Mucosa of gallbladder (tissue), 1 donor: Measurements from ENCODE around the gene CD244. TPM values are rescaled to one million over a fixed set of nuclear protein-coding genes. Genes with fewer than 3 reads are reported as not detected.

Source experiments
- DNase-seq: peaks from one replicate; pipeline ENCODE4 v3.0.0-alpha.2; 2020; ENCODE audit warnings: low spot score
- total RNA-seq: library from RNA; stranded (reverse); gene quantifications from one replicate; pipeline ENCODE4 v1.2.1, GENCODE V29; 2021
- donor health status: DM: no; HTN: no; CAD: no.

The CD244 gene
- total RNA-seq, 1 donor from 2014 or later: 1.5 TPM

GRCh38 chr1:160846281-160846680 lies 16.4 kb downstream of the CD244 start:
- no peak for DNase-seq

GRCh38 chr1:160844447-160845232 lies 18.0 kb downstream of the CD244 start:
- no peak for DNase-seq

GRCh38 chr1:160841079-160841478 lies 21.6 kb downstream of the CD244 start:
- DNase-seq: no peak

- no peak for DNase-seq
Measured at GRCh38 chr1:160839746-160840145, 22.9 kb downstream of the CD244 start.

- no peak for DNase-seq
Measured at GRCh38 chr1:160838888-160839287, 23.8 kb downstream of the CD244 start.

GRCh38 chr1:160837558-160838205 lies 25.0 kb downstream of the CD244 start:
- DNase-seq: peak; percentile 56

GRCh38 chr1:160836981-160837557 lies 25.6 kb downstream of the CD244 start:
- no peak for DNase-seq

GRCh38 chr1:160836561-160836960 lies 26.1 kb downstream of the CD244 start:
- DNase-seq: no peak

GRCh38 chr1:160835751-160836150 lies 26.9 kb downstream of the CD244 start:
- no peak for DNase-seq

GRCh38 chr1:160834945-160835565 lies 27.6 kb downstream of the CD244 start:
- no peak for DNase-seq

GRCh38 chr1:160830321-160831153 lies 32.1 kb downstream of the CD244 start:
- peak; percentile 51 for DNase-seq

GRCh38 chr1:160829766-160830165 lies 32.9 kb downstream of the CD244 start:
- DNase-seq: no peak

GRCh38 chr1:160827418-160827817 lies 35.3 kb downstream of the CD244 start:
- DNase-seq: no peak

- DNase-seq: no peak
Measured at GRCh38 chr1:160826546-160826945, 36.1 kb downstream of the CD244 start.

- no peak for DNase-seq
Measured at GRCh38 chr1:160823296-160823695, 39.4 kb downstream of the CD244 start.

- DNase-seq: no peak
Measured at GRCh38 chr1:160821627-160822026, 41.1 kb downstream of the CD244 start.

- DNase-seq: no peak
Measured at GRCh38 chr1:160819186-160819585, 43.5 kb downstream of the CD244 start.

GRCh38 chr1:160818207-160818937 lies 44.3 kb downstream of the CD244 start:
- DNase-seq: no peak

GRCh38 chr1:160814856-160815255 lies 47.8 kb downstream of the CD244 start:
- no peak for DNase-seq

- no peak for DNase-seq
Measured at GRCh38 chr1:160814316-160814715, 48.4 kb downstream of the CD244 start.

GRCh38 chr1:160813215-160813614 lies 49.5 kb downstream of the CD244 start:
- no peak for DNase-seq
